Measurements from ENCODE around the gene DSCAM. TPM values are rescaled to one million over a fixed set of nuclear protein-coding genes. Genes with fewer than 3 reads are reported as not detected.

The DSCAM gene
- total RNA-seq, 2 donors from 2014 or later: not detected

GRCh38 chr21:40639616-40640194, 207.3 kb downstream of the DSCAM start:
- TF ChIP-seq CTCF (IDR thresholded peaks at IDR 0.05): no peak
- H3K4me3 ChIP-seq: no peak overlapping the region
- no peaks in the 10 kb centered on the region for H3K36me3 ChIP-seq
- H3K27me3 ChIP-seq: no peaks in the 10 kb centered on the region
- no peak for DNase-seq (ENCODE audit: low spot score)
- H3K27ac ChIP-seq: no peak overlapping the region
- H3K4me1 ChIP-seq: no peaks in the 10 kb centered on the region
- no peaks in the 10 kb centered on the region for H3K9me3 ChIP-seq

- H3K4me1 ChIP-seq: no peaks in the 10 kb centered on the region
- H3K9me3 ChIP-seq: no peaks in the 10 kb centered on the region
- H3K27me3 ChIP-seq: no peaks in the 10 kb centered on the region
- H3K36me3 ChIP-seq: no peaks in the 10 kb centered on the region
- H3K27ac ChIP-seq: no peak overlapping the region
- DNase-seq (ENCODE audit: low spot score): no peak
- no peak overlapping the region for H3K4me3 ChIP-seq
- no peak for TF ChIP-seq CTCF (IDR thresholded peaks at IDR 0.05)
Measured at GRCh38 chr21:40638466-40639251, 208.3 kb downstream of the DSCAM start.

- Histone ChIP-seq H3K36me3 (no peaks in the 10 kb centered on the region), H3K9me3 (no peaks in the 10 kb centered on the region), H3K27me3 (no peaks in the 10 kb centered on the region), H3K4me3 (no peak overlapping the region), H3K4me1 (no peaks in the 10 kb centered on the region), H3K27ac (no peak overlapping the region)
- no peak for DNase-seq (ENCODE audit: low spot score)
- TF ChIP-seq CTCF (IDR thresholded peaks at IDR 0.05): no peak
Measured at GRCh38 chr21:40636026-40636425, 210.9 kb downstream of the DSCAM start.

GRCh38 chr21:40635391-40635790, 211.6 kb downstream of the DSCAM start:
- no peak for TF ChIP-seq CTCF (IDR thresholded peaks at IDR 0.05)
- Histone ChIP-seq H3K4me3 (no peak overlapping the region), H3K9me3 (no peaks in the 10 kb centered on the region), H3K4me1 (no peaks in the 10 kb centered on the region), H3K27me3 (no peaks in the 10 kb centered on the region), H3K27ac (no peak overlapping the region), H3K36me3 (no peaks in the 10 kb centered on the region)
- no peak for DNase-seq (ENCODE audit: low spot score)

GRCh38 chr21:40634141-40634540, 212.8 kb downstream of the DSCAM start:
- H3K27ac ChIP-seq: no peak overlapping the region
- DNase-seq (ENCODE audit: low spot score): no peak
- no peaks in the 10 kb centered on the region for H3K9me3 ChIP-seq
- no peak overlapping the region for H3K4me3 ChIP-seq
- no peaks in the 10 kb centered on the region for H3K36me3 ChIP-seq
- no peaks in the 10 kb centered on the region for H3K27me3 ChIP-seq
- no peak for TF ChIP-seq CTCF (IDR thresholded peaks at IDR 0.05)
- H3K4me1 ChIP-seq: no peaks in the 10 kb centered on the region

Measured in right atrium auricular region (tissue), 2 donors.